ENCODE results near the gene KPTN. TPM values are rescaled to one million over a fixed set of nuclear protein-coding genes. Genes with fewer than 3 reads are reported as not detected.

KPTN gene
- total and polyA plus RNA-seq, 2 donors (not counting 1 experiment from before 2014, with no cell fraction given): 8.1 to 11.4 TPM

GRCh38 chr19:47506459-47506858, 22.4 kb upstream of the KPTN start:
- H3K27ac ChIP-seq (ENCODE audit: low read length in 2 of 2): no peak overlapping the region
- 98% methylated on average over 8 of the region's 8 CpGs for WGBS (ENCODE audit: insufficient coverage)
- no peak for TF ChIP-seq CTCF (IDR thresholded peaks at IDR 0.05)
- TF ChIP-seq EZH2 (IDR thresholded peaks at IDR 0.05; ENCODE audit: borderline replicate concordance, insufficient read depth, low read depth, low read length, poor library complexity, severe bottlenecking): no peak
- CTCF ChIA-PET: no interaction called here
- POLR2A ChIA-PET: no interaction called here
- intact Hi-C loops (cut with micrococcal nuclease): no loop called here
- H3K27me3 ChIP-seq (replicated peaks in 1 of 4; ENCODE audit: control extremely low read depth in 1 of 4, control insufficient read depth in 3 of 4, insufficient read depth in 4 of 4, low read length in 3 of 4): no peaks in the 10 kb centered on the region
- H3K4me1 ChIP-seq (ENCODE audit: control insufficient read depth in 2 of 2, insufficient read depth in 2 of 2, low read length in 2 of 2): no peaks in the 10 kb centered on the region
- ATAC-seq (ENCODE audit: low read depth) (no peak), DNase-seq (no peak)
- peaks cover 59% of the 10 kb centered on the region for H3K79me2 ChIP-seq (ENCODE audit: control insufficient read depth, insufficient read depth, low read length)
- no peak overlapping the region for H3K4me3 Mint-ChIP-seq
- H3K27me3 Mint-ChIP-seq: no peaks in the 10 kb centered on the region
- H3K4me2 ChIP-seq (replicated peaks; ENCODE audit: low read depth, low read length, poor library complexity, severe bottlenecking): no peak overlapping the region
- no peak overlapping the region for H2AFZ ChIP-seq (ENCODE audit: insufficient read depth, low read depth, low read length, poor library complexity, severe bottlenecking)
- H3K9me3 Mint-ChIP-seq (ENCODE audit: insufficient read depth): no peaks in the 10 kb centered on the region
- H3K4me1 Mint-ChIP-seq: peaks cover 12% of the 10 kb centered on the region
- H3K9me3 ChIP-seq (ENCODE audit: control extremely low read depth in 1 of 3, control insufficient read depth in 2 of 3, insufficient read depth in 1 of 3, low read length in 2 of 3): no peaks in the 10 kb centered on the region
- H4K20me1 ChIP-seq (ENCODE audit: control insufficient read depth, insufficient read depth, low read length, poor library complexity, severe bottlenecking): peaks cover 87% of the 10 kb centered on the region
- no peak overlapping the region for H3K4me3 ChIP-seq (ENCODE audit: control extremely low read depth in 1 of 5, extremely low read depth in 1 of 5, insufficient read depth in 1 of 5, low read depth in 2 of 5, low read length in 4 of 5)
- H3K9ac ChIP-seq (ENCODE audit: low read length): no peak overlapping the region
- H3K27ac Mint-ChIP-seq: no peak overlapping the region
- peaks cover 0 to 33% of the 10 kb centered on the region in 2 experiments for H3K36me3 ChIP-seq (replicated peaks in 1 of 2; ENCODE audit: control extremely low read depth in 1 of 2, control insufficient read depth in 1 of 2, extremely low read depth in 1 of 2, insufficient read depth in 2 of 2, low read length in 1 of 2)

GRCh38 chr19:47505506-47505905, 21.5 kb upstream of the KPTN start:
- Histone ChIP-seq H3K27me3 (replicated peaks in 1 of 4; ENCODE audit: control extremely low read depth in 1 of 4, control insufficient read depth in 3 of 4, insufficient read depth in 4 of 4, low read length in 3 of 4) (no peaks in the 10 kb centered on the region), H3K4me3 (ENCODE audit: control extremely low read depth in 1 of 5, extremely low read depth in 1 of 5, insufficient read depth in 1 of 5, low read depth in 2 of 5, low read length in 4 of 5) (no peak overlapping the region), H4K20me1 (ENCODE audit: control insufficient read depth, insufficient read depth, low read length, poor library complexity, severe bottlenecking) (peaks cover 86% of the 10 kb centered on the region), H3K27ac (ENCODE audit: low read length in 2 of 2) (no peak overlapping the region), H3K9me3 (ENCODE audit: control extremely low read depth in 1 of 3, control insufficient read depth in 2 of 3, insufficient read depth in 1 of 3, low read length in 2 of 3) (no peaks in the 10 kb centered on the region), H3K9ac (ENCODE audit: low read length) (no peak overlapping the region), H3K79me2 (ENCODE audit: control insufficient read depth, insufficient read depth, low read length) (peaks cover 50% of the 10 kb centered on the region), H3K36me3 (replicated peaks in 1 of 2; ENCODE audit: control extremely low read depth in 1 of 2, control insufficient read depth in 1 of 2, extremely low read depth in 1 of 2, insufficient read depth in 2 of 2, low read length in 1 of 2) (peaks cover 0 to 38% of the 10 kb centered on the region in 2 experiments), H2AFZ (ENCODE audit: insufficient read depth, low read depth, low read length, poor library complexity, severe bottlenecking) (no peak overlapping the region), H3K4me1 (ENCODE audit: control insufficient read depth in 2 of 2, insufficient read depth in 2 of 2, low read length in 2 of 2) (no peaks in the 10 kb centered on the region), H3K4me2 (replicated peaks; ENCODE audit: low read depth, low read length, poor library complexity, severe bottlenecking) (no peak overlapping the region)
- ATAC-seq (ENCODE audit: low read depth): no peak
- POLR2A ChIA-PET: no interaction called here
- no peaks in the 10 kb centered on the region for H3K27me3 Mint-ChIP-seq
- peaks cover 11% of the 10 kb centered on the region for H3K4me1 Mint-ChIP-seq
- intact Hi-C loops (cut with micrococcal nuclease): no loop called here
- H3K27ac Mint-ChIP-seq: no peak overlapping the region
- H3K9me3 Mint-ChIP-seq (ENCODE audit: insufficient read depth): no peaks in the 10 kb centered on the region
- no peak for DNase-seq
- no peak for TF ChIP-seq CTCF (IDR thresholded peaks at IDR 0.05)
- no peak for TF ChIP-seq EZH2 (IDR thresholded peaks at IDR 0.05; ENCODE audit: borderline replicate concordance, insufficient read depth, low read depth, low read length, poor library complexity, severe bottlenecking)
- WGBS (ENCODE audit: insufficient coverage): 100% methylated on average over 5 of the region's 6 CpGs
- CTCF ChIA-PET: no interaction called here
- no peak overlapping the region for H3K4me3 Mint-ChIP-seq
